ENCODE results near the gene ALPK3.
A peak's percentile ranks its signal among the peaks of the same experiment; 100 is the strongest.

Gene ALPK3

GRCh38 chr15:84846269-84846668, 29.1 kb downstream of the ALPK3 start:
- no peak for DNase-seq

DNA sequence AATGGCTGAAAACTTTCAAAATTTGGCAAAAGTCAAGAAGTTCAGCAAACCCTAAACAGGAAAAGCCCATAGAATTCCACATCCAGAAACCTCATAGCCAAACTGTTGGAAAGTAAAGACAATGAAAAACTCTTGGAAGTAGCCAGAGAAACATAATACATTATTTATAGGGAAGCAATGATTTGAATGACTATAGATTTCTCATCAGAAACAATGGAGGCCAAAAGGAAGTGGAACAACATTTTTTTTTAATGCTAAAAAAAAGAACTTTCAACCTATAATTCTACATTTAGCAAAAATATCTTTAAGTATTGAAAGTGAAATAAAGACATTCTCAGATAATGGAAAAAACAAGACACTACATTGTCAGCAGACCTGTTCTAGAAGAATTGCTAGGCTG, 30.2 kb downstream of the ALPK3 start:
- DNase-seq, result no peak

- DNase-seq, result no peak
These were observed 35.1 kb downstream of the ALPK3 start for GRCh38 chr15:84852212-84852611.

GRCh38 chr15:84855136-84855535, 38.0 kb downstream of the ALPK3 start:
- no peak for DNase-seq

- DNase-seq, result no peak
These were observed 38.6 kb downstream of the ALPK3 start for GRCh38 chr15:84855765-84856164.

GRCh38 chr15:84856731-84857417, 39.7 kb downstream of the ALPK3 start:
- no peak for DNase-seq

DNA sequence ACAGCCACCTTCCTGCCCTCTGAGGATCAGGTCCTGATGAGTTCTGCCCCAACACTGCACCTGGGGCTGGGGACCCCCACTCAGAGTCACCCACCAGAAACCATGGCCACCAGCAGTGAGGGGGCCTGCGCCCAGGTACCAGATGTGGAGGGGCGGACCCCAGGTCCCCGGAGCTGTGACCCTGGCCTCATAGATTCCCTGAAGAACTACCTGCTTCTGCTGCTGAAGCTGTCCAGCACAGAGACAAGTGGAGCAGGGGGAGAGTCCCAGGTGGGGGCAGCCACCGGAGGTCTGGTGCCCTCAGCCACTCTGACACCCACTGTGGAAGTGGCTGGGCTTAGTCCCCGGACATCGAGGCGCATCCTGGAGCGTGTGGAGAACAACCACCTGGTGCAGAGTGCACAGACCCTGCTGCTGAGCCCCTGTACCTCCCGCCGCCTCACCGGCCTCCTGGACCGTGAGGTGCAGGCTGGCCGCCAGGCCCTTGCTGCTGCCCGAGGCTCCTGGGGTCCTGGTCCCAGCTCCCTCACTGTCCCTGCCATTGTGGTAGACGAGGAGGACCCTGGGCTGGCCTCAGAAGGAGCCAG, 40.4 kb downstream of the ALPK3 start:
- no peak for DNase-seq

DNA sequence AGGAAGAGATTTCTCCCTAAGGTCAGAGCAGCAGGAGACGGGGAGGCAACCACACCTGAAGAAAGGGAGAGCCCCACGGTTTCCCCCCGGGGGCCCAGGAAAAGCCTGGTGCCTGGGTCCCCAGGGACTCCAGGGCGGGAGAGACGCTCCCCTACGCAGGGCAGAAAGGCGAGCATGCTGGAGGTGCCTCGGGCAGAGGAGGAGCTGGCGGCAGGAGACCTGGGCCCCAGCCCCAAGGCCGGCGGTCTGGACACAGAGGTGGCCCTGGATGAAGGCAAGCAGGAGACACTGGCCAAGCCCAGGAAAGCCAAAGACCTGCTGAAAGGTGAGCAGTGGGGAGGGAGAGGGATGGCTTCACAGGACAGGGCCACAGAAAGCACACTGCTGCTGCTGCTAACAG, 41.1 kb downstream of the ALPK3 start:
- DNase-seq, result no peak

GRCh38 chr15:84859144-84859543, 42.0 kb downstream of the ALPK3 start:
- no peak for DNase-seq

- no peak for DNase-seq
These were observed 42.5 kb downstream of the ALPK3 start for GRCh38 chr15:84859651-84860050.

DNA sequence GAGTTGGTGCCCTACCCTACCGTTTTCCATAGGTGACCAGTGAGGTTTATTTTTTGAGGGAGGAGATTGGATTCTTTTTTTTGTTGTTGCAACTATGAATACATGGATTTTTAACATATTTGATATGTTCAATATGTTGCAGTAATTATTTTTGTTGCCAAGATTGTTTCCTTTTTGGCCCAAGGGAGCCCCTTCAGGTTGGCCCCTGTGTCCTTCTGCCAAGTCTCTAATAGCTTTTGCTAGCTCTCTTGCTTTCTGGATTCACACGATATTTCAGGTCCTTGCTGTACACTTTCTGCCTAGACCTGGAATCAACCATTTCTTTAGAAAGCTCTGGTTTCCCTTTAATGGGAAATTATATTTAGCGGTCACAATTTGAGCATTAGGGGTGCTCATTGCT, 44.6 kb downstream of the ALPK3 start:
- DNase-seq, result no peak

- DNase-seq, result no peak
These were observed 45.2 kb downstream of the ALPK3 start for GRCh38 chr15:84862214-84862975.

GRCh38 chr15:84863565-84864443, 46.6 kb downstream of the ALPK3 start:
- DNase-seq, result peak; percentile 53

- no peak for DNase-seq
These were observed 47.3 kb downstream of the ALPK3 start for GRCh38 chr15:84864444-84864795.

DNA sequence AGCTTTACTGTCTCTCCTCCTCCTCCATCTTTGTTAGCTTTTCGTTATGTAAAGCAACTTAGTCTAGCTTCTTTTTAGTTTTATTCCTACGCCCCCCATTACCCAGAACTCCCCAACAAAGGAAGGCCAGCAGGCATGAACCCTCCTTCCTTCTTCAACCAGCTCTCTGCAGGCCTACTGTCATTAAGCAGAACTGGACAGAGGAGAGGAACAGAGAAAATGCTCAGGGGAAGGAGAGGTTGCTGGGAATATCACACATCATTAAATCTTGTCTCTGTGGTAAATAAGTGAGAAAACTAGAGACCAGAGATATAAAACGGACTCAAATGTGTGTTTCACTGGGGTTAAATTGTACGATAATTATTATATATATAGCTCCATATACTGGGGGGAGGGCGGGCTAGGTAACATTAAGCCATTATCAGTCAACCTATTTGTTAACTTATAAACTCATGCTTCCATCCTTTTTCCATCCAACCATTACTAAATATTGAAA, 48.0 kb downstream of the ALPK3 start:
- no peak for DNase-seq

GRCh38 chr15:84868037-84868880, 51.1 kb downstream of the ALPK3 start:
- no peak for DNase-seq

DNA sequence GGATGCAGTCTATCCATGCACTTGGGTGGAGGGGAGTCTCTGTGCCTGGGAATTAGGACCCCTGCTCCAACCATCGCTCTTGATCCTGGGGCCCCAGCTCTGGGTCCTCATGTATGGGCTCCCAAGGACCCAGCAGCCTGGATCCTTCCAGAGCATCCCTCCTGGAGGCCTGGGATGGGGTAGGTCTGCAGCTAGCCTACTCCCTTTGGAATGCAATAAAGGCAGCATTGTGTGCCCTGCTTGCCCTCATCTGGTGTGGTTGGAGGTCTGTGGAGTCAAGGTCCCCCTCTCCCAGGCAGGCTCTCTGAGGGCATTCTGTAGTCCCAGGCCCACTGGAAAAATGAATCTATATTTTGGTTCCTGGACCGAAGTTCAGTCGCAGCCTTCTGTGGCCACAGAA, 52.4 kb downstream of the ALPK3 start:
- DNase-seq, result no peak

DNA sequence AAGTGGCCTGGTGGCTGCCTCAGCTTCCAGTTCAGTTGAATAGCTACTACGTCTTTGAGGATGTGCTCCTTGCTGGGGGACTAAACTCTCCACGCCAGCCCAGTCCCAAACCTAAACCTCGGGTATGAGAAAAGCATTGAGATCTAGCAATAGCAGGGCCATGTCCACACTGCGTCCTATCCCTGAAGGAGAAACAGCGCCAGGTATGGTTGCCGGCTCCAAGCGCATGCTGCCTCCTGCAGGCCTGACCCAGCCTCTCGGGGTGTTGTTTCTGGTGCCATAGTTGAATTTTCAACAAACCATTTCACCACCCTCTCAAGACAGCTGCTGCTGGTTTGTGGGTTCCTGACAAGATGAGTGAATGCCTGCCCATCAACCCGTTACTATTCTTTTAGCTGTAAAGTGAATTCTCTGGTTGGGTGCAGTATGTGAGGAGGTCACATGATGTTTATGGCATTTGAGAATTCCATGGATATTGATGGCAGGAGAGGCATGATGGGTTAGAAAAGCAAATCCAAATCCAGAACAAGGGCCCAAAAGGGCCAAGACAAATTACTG, 54.4 kb downstream of the ALPK3 start:
- no peak for DNase-seq

GRCh38 chr15:84872009-84872910, 55.1 kb downstream of the ALPK3 start:
- no peak for DNase-seq

DNA sequence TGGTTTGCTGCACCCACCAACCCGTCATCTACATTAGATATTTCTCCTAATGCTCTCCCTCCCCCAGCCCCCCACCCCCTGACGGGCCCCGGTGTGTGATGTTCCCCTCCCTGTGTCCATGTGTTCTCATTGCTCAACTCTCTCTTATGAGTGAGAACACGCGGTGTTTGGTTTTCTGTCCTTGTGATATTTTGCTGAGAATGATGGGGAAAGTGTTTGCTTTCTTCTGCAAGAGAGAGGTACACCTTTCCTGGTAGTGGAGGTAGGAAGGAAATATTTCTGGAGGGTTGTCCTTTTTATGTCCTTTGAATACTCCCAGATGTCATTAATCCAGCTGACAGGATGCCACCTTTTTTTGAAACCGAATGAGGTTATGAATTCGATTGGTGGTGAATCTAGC, 56.8 kb downstream of the ALPK3 start:
- no peak for DNase-seq
